Measurements from ENCODE around the gene SNX27. TPM values are rescaled to one million over a fixed set of nuclear protein-coding genes. Genes with fewer than 3 reads are reported as not detected.

SNX27 gene
- total and polyA plus RNA-seq, 2 experiments from 2014 or later, result 40.6 to 59.7 TPM

DNA sequence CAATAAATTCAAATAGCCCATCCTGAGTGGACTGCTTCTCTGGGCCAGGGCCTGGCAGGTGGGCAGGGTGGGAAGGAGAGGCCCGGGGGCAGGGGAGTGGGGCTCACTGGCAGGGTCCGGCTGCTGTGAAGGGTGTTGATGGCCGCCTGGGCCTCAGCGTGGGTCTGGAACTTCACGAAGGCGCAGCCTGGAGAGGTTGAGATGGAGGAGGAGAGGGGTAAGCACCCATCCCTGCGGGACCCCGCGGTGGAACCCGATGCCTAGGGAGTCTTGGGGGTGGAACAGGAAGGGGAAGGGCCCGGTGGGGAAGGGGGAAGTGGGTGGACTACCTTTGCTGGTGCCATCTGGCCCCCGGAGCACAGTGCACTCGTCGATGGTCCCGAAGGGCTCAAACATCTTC is 97.0 kb downstream of the SNX27 start (continued):
- no peak for TF ChIP-seq NANOG (IDR thresholded peaks at IDR 0.05; ENCODE audit: borderline replicate concordance)
- TF ChIP-seq, protein P1, sequence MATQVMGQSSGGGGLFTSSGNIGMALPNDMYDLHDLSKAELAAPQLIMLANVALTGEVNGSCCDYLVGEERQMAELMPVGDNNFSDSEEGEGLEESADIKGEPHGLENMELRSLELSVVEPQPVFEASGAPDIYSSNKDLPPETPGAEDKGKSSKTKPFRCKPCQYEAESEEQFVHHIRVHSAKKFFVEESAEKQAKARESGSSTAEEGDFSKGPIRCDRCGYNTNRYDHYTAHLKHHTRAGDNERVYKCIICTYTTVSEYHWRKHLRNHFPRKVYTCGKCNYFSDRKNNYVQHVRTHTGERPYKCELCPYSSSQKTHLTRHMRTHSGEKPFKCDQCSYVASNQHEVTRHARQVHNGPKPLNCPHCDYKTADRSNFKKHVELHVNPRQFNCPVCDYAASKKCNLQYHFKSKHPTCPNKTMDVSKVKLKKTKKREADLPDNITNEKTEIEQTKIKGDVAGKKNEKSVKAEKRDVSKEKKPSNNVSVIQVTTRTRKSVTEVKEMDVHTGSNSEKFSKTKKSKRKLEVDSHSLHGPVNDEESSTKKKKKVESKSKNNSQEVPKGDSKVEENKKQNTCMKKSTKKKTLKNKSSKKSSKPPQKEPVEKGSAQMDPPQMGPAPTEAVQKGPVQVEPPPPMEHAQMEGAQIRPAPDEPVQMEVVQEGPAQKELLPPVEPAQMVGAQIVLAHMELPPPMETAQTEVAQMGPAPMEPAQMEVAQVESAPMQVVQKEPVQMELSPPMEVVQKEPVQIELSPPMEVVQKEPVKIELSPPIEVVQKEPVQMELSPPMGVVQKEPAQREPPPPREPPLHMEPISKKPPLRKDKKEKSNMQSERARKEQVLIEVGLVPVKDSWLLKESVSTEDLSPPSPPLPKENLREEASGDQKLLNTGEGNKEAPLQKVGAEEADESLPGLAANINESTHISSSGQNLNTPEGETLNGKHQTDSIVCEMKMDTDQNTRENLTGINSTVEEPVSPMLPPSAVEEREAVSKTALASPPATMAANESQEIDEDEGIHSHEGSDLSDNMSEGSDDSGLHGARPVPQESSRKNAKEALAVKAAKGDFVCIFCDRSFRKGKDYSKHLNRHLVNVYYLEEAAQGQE (IDR thresholded peaks at IDR 0.05; ENCODE audit: unreplicated experiment), result no peak
- TF ChIP-seq, protein P2, sequence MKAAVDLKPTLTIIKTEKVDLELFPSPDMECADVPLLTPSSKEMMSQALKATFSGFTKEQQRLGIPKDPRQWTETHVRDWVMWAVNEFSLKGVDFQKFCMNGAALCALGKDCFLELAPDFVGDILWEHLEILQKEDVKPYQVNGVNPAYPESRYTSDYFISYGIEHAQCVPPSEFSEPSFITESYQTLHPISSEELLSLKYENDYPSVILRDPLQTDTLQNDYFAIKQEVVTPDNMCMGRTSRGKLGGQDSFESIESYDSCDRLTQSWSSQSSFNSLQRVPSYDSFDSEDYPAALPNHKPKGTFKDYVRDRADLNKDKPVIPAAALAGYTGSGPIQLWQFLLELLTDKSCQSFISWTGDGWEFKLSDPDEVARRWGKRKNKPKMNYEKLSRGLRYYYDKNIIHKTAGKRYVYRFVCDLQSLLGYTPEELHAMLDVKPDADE (IDR thresholded peaks at IDR 0.05), result no peak
- no peak for TF ChIP-seq POLR2AphosphoS5 (IDR thresholded peaks at IDR 0.05; ENCODE audit: low read depth)
- TF ChIP-seq ZNF331 (CRISPR knock-in tag; IDR thresholded peaks at IDR 0.05; ENCODE audit: low read depth), result no peak
- TF ChIP-seq, protein P3, sequence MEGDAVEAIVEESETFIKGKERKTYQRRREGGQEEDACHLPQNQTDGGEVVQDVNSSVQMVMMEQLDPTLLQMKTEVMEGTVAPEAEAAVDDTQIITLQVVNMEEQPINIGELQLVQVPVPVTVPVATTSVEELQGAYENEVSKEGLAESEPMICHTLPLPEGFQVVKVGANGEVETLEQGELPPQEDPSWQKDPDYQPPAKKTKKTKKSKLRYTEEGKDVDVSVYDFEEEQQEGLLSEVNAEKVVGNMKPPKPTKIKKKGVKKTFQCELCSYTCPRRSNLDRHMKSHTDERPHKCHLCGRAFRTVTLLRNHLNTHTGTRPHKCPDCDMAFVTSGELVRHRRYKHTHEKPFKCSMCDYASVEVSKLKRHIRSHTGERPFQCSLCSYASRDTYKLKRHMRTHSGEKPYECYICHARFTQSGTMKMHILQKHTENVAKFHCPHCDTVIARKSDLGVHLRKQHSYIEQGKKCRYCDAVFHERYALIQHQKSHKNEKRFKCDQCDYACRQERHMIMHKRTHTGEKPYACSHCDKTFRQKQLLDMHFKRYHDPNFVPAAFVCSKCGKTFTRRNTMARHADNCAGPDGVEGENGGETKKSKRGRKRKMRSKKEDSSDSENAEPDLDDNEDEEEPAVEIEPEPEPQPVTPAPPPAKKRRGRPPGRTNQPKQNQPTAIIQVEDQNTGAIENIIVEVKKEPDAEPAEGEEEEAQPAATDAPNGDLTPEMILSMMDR (conservative IDR thresholded peaks at IDR 0.05; ENCODE audit: low read depth in 2 of 2), result no peak
- TF ChIP-seq STAT1 (IDR thresholded peaks at IDR 0.05; ENCODE audit: unreplicated experiment), result no peak
- no peak for TF ChIP-seq JUNB (IDR thresholded peaks at IDR 0.05; ENCODE audit: unreplicated experiment)
- no peak for TF ChIP-seq EZH2phosphoT487 (IDR thresholded peaks at IDR 0.05; ENCODE audit: unreplicated experiment)

DNA sequence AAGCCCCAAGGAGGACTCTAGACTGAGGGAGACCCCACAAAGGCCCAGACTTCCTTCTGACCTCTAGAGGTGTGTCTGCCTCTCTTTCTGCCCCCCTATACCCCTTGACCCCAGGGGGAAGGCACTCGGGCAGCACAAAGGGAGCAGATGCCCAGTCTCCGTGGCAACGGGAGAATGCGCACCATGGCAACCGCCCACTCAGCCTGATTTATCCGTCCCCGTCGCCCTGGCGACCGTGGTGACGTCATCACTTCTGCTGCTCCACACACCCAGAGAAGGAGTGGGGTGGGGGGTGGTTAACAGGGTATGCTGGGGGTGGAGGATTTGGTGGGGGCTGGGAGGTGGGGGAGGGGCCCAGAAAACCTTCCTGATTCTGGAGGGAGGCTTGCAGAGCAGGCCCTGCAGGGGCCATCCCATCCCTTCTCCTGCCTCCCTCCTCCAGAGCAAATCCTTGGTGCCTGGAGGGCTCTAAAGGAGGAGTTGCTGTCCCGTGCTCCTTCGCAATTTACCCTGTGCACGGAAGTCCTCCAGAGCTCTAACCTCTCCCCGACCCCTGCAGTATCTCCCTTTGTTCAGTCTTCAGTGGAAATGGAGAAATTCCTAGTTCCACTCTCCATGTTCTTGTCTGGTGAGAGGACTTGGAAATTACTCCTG is 98.5 kb downstream of the SNX27 start:
- Histone ChIP-seq H3K4me3 (no peak overlapping the region), H3K9me2 (ENCODE audit: insufficient read depth) (no peaks in the 10 kb centered on the region), H2AFZ (no peak overlapping the region), H3K4me1 (ENCODE audit: insufficient read depth) (0 out of 2 replicates have a peak, but pooled peaks cover 2% of the 10 kb centered on the region), H3K4me2 (no peak overlapping the region), H3K27me3 (ENCODE audit: insufficient read depth) (no peaks in the 10 kb centered on the region), H3K79me2 (replicated peaks; ENCODE audit: insufficient read depth) (no peaks in the 10 kb centered on the region), H3K27ac (ENCODE audit: low read depth) (no peak overlapping the region), H4K20me1 (replicated peaks; ENCODE audit: insufficient read depth) (no peaks in the 10 kb centered on the region), H3K36me3 (ENCODE audit: insufficient read depth) (no peaks in the 10 kb centered on the region), H3F3A (replicated peaks; ENCODE audit: low read depth) (no peaks in the 10 kb centered on the region)
- peaks cover 10% of the 10 kb centered on the region for H3K27me3 Mint-ChIP-seq (ENCODE audit: insufficient read depth, low read depth, poor library complexity)
- no peaks in the 10 kb centered on the region for H3K9me3 Mint-ChIP-seq
- H3K27ac Mint-ChIP-seq, result no peak overlapping the region
- peaks cover 12% of the 10 kb centered on the region for H3K4me1 Mint-ChIP-seq
- ATAC-seq (peak; percentile 38), DNase-seq (ENCODE audit: low spot score) (peak; percentile 83)
- H3K36me3 Mint-ChIP-seq (ENCODE audit: low read depth), result no peaks in the 10 kb centered on the region
- TF ChIP-seq, protein P2 (IDR thresholded peaks at IDR 0.05), result no peak
- TF ChIP-seq POLR2AphosphoS5 (IDR thresholded peaks at IDR 0.05; ENCODE audit: low read depth) (no peak), ZNF331 (CRISPR knock-in tag; IDR thresholded peaks at IDR 0.05; ENCODE audit: low read depth) (no peak), CREB1 (CRISPR knock-in tag; IDR thresholded peaks at IDR 0.05; ENCODE audit: low read depth) (peak; percentile 89), ZNF114 (CRISPR knock-in tag; IDR thresholded peaks at IDR 0.05) (no peak), STAT1 (IDR thresholded peaks at IDR 0.05; ENCODE audit: unreplicated experiment) (no peak)
- H3K4me3 Mint-ChIP-seq, result no peak overlapping the region
